NCI-H146 treated with DMSO at 0.1 percent for 48 hours (cell line): ENCODE measurements around the gene TTC23.
"Not testable (repeated sequence)": the region's sequence is repeated elsewhere in the genome, so short reads cannot be mapped to it uniquely, and the experiment has no call there.

Source experiments
- DNase-seq: peaks from one replicate; lab custom pipeline; 2025; ENCODE audit not compliant: unreplicated experiment; lab: John Stamatoyannopoulos, UW

The TTC23 gene

DNA sequence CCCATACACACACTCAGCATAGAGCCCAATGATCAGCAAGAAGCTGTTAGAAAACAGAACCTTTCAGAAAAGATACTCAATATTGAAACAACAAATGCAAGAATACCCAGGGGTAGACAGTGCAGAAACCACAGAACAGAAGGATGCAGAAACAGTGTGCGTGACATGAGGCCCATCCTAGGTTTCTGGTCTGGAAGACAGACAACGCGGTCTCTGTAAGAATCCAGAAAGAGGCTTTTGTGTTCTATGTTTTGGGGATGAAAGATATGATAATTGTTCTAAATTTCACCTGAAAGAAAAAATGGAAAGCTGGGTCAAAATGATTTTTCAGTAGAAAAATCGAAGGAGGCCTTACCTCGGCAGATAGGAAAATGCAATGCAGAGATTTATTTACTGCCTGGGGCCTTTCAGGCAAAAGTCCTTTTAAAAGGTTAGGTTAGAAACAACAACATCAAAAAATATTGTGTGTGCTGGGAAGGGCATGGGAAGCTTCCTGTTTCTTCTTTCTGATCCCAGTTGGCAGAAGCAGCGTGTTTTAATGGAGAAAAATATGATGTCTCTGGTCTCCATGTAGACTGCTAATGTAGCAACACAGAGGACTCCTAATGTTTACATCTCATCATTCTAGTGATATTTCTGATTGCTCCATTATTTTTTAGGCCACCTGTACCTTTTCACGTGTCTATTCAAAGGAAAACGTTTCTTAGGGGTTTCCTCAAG is 127.5 kb downstream of the TTC23 start:
- DNase-seq, result no peak

DNA sequence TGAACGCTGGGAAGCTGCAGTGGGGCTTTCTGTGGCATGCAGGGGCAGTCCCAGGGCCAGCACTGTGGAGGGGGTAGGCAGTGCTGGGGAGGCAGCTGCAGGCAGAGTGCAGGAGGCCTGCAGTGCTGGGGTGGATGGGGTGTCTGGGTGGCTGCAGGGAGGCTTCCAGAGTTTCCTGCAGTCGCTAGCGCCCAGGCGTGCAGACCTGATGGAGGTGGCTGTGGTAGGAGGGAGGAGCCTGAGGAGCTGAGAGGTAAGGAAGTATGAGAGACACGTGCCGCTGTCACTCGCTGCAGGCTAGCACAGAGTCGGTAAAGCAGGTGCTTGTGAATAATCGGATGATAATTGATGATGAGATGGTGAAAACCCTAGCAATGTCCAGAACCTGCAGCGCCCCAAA is 128.2 kb downstream of the TTC23 start:
- no peak for DNase-seq

DNA sequence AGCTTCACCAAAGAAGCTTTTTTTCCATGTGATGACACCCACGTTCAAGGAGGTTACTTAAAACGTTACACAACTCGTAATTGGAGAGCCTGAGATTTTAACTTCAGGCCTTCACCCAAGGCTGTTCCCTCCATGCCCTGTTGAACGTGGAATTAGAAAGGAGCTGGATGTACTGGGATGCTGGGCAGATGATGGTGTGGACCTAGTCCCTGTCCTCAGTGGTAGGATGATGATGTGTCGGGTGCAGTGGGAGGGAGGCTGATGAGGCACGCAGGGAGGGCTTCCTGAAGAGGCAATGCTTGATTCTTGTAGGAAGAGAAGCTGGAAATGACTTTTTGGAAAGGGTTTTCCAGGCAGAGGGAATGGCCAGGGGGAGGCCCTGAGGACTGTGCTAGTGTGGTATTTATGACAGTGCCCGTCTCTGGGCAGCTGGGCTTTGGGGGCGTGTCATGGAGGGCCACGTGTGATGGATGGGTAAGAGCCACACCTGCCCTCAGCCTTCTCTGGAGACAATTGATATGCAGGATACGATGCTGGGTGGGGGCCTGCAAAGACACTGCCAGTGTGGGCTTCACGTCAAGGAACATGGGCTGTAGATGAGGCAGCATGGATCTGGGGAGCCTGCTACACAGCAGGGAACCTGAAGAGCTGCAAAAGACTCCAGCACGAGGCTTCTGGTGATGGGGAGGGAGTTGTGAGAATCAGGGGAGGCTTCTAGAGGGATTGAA is 129.2 kb downstream of the TTC23 start:
- DNase-seq, result no peak

- DNase-seq, result no peak
Measured at GRCh38 chr15:99118801-99119546, 130.4 kb downstream of the TTC23 start.

- no peak for DNase-seq
Measured at GRCh38 chr15:99118258-99118632, 131.1 kb downstream of the TTC23 start.

DNA sequence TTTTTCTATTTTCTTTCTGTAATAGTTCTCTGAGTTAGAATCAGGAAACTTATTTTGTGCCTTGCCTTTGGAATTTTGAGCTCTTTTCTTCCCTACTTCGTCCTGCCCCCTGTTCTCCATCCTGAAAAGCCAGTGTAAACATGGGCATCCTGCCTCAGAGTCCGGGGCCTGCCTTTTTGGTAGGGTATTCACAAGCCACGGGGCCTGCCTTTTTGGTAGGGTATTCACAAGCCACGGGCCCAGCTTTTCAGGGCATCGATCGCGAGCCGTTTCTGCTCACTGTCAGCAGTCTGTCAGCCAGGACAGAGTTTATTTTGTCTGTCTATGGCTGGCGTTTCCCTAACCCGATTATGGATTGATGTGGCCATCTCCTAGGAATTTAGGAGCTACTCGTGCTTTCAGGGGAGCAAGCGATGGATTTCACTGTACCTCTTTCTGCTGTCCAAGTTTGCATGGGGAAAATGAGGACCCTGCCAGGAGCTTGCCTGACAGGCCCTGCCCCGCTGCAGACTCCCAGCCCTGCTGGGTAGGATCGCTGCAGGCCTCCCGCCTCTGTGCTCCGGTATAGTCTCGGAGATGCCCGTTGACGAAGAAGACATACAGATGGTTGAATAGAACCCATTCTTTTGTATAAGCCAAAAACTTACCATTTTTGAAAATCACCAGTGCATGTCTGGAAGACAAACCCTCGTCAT is 131.7 kb downstream of the TTC23 start:
- DNase-seq, result no peak

GRCh38 chr15:99117111-99117510 is 132.3 kb downstream of the TTC23 start:
- DNase-seq, result no peak

DNA sequence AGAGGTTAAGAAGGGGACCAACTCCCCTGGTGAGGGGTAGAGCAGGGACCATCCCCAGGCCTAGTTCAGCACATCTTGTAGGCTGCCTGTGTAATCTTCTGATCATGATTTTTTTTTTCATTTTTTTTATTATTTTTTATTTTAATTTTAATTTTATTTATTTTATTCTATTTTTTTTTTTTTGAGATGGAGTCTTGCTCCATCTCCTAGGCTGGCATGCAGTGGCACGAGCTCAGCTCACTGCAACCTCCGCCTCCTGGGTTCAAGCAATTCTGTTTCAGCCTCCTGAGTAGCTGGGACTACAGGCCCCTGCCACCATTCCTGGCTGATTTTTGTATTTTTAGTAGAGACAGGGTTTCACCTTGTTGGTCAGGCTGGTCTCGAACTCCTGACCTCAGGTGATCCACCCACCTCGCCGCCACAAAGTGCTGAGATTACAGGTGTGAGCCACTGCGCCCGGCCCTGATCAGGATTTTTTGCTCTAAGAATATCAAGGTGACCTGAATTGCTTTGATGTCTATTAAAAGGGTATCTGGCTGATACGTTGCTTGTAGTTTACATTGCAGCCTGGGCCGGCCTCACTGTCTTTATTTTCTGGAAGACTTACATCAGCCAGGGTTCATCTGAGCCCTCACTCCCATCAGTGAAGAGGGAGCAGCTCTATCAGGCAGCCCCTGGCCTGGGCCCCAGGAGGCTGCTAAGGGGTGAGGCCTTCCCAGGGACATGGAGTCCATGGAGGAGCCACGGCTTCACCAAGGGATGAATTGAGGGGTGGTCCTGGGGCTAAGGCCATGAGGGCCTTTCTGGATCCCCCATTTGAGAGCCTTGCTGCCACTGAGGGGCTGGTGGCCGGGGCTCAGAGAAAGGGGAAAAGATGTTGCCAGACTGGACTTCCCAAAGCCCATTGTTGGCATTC is 133.8 kb downstream of the TTC23 start:
- DNase-seq, result no peak

DNA sequence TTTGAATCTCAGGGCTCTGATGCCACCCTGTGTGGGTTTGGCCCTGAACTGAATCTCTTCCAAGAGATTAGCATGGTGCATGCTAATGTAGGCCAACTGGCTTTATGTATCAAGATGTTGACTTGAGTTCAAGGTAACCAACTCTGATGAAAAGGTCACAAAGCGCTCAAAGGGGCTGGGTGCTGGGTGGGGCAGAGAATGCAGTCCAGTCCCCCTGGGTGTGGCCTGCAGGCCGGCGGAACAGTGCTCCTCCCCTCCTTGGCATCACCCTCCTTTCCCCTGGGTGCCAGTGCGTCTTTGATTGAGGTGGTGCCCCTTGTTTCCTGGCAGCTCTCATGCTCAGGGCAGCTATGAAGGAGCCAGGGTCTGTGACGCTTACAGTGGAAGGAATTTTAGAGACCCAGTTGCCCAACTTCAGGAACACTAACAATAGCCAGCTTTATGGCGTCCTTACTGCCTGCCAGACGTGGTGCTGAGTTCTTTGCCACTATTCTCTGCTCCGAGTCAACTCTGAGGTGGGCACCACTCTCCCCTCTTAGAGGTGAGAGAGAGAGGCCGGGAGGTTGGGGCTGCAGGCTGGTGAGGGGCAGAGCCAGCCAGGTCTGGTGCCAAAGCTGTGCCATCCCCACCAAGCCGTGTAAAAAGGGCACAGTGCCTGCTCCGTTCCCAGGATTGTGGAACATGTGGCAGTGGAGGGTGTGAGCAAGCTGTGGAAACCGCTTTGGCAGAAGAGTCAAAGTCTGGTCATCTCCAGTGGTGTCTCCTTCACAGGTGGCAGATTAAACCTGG is 134.7 kb downstream of the TTC23 start:
- no peak for DNase-seq

- DNase-seq, result no peak
Measured at GRCh38 chr15:99113547-99114271, 135.7 kb downstream of the TTC23 start.

- not testable (repeated sequence) for DNase-seq
Measured at GRCh38 chr15:99111641-99112040, 137.7 kb downstream of the TTC23 start.

GRCh38 chr15:99110581-99111320 is 138.6 kb downstream of the TTC23 start:
- DNase-seq, result no peak

GRCh38 chr15:99110093-99110492 is 139.3 kb downstream of the TTC23 start:
- no peak for DNase-seq

- DNase-seq, result no peak
Measured at GRCh38 chr15:99109555-99110021, 139.8 kb downstream of the TTC23 start.

DNA sequence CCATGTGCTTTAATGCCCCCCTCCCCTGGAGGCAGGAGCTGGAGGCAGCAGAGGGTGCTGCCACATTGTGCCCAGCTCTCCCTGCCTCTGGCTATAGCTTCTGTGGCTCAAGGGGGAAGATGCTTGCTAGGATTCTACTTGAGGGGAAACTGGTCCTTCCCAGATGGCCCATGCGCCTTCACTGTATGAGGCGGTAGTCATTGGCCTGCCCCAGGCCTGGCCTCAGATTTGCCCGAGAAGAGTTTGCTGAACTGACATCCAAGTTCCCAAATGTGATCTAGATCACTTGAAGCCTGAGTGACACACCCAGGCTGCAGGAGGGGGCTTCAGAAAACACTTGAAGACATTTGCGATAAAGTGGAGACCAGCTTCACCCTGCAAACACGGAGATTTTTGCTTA is 140.4 kb downstream of the TTC23 start:
- no peak for DNase-seq

DNA sequence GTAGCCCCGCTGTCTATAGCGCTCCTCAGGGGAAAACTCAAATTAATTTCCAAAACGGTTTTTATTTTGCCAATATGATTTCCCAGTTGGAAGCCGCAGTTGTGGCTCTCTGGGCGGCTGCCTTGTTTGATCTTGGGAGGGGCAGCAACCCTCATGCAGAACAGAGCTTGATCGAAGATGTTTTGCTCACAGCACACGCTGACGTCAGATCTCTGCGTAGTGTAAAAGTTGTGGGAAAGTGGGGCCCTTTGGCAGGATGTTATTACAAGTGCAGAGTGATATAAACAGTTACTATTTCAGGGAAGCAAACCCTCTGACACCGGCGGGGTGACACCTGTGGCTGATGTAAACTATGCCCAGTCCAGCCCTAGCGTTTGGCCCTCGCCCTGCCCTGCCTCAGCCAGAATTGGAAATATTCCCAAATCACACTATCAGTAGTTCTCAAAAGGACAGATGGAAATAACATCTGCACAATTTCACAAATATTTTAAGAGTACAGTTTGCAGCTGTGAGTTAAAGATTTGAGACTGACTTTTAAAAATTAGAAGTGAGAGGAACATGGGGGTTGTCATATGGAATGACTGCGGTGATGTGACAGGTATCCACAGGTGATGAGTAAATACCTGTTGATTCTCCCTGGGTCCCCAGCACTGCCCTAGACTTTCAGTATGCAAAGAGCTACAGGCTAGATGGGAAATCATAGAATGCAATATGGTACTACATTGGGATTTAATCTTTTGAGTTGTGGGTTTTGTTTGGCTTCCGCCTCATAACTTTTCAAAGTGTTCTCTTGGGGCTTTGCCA is 142.8 kb downstream of the TTC23 start:
- DNase-seq, result no peak
